ENCODE data around the gene RIT1. TPM values are rescaled to one million over a fixed set of nuclear protein-coding genes. Genes with fewer than 3 reads are reported as not detected.

Gene RIT1
- total and polyA plus RNA-seq, 2 of the 8 experiments (the other 6 are each of a cell fraction or from before 2014, with no cell fraction given), result 25.3 to 26.8 TPM

GRCh38 chr1:155899683-155900082 is 11.5 kb downstream of the RIT1 start (continued):
- TF ChIP-seq USF2 (IDR thresholded peaks at IDR 0.05; ENCODE audit: low read length) (no peak), CBX5 (IDR thresholded peaks at IDR 0.05; ENCODE audit: low read depth, low read length) (no peak), POU5F1 (IDR thresholded peaks at IDR 0.05; ENCODE audit: low read depth, low read length) (no peak), JUND (IDR thresholded peaks at IDR 0.05; ENCODE audit: low read length) (no peak), CBX8 (IDR thresholded peaks at IDR 0.05; ENCODE audit: borderline replicate concordance, low read depth, low read length) (no peak)
